H1 (cell line): ENCODE data around the gene C11orf65. TPM values are rescaled to one million over a fixed set of nuclear protein-coding genes. Genes with fewer than 3 reads are reported as not detected.

Source experiments
- CTCF ChIA-PET: fragments of 300-600 bp; sonication (Branson Sonifier 250); formaldehyde crosslinking; loops from one replicate; lab custom pipeline; 2021; ENCODE audit not compliant: partially characterized antibody; lab: Charles Lee
- POLR2A ChIA-PET: fragments of 300-600 bp; sonication (Branson Sonifier 250); formaldehyde crosslinking; loops from one replicate; lab custom pipeline; 2021; ENCODE audit warnings: inconsistent platforms; ENCODE audit not compliant: partially characterized antibody; lab: Charles Lee
- DNase-seq, 2 experiments: peaks; one replicate each; pipeline versions ENCODE4 v3.0.0 to v3.0.0-alpha.2; 2010 to 2022; ENCODE audit warnings: low spot score in 2 of 2, low read depth in 1 of 2, mixed read lengths in 1 of 2
- FAIRE-seq: peaks from 2 replicates; lab custom pipeline; 2011; peaks lifted over from hg19 to GRCh38; lab: Jason Lieb, UNC
- H2AFZ ChIP-seq: 2 replicates; pipeline ENCODE4 v1.8.1; 2012; ENCODE audit warnings: low read length, inconsistent platforms
- H2AK5ac ChIP-seq: 2 replicates; pipeline ENCODE4 v1.6.1; 2013; ENCODE audit warnings: low read depth, low read length
- H2BK120ac ChIP-seq: replicated peaks from 2 replicates; pipeline ENCODE3; 2013; ENCODE audit warnings: low read depth, low read length, inconsistent platforms
- H2BK12ac ChIP-seq: 2 replicates; pipeline ENCODE4 v1.6.1; 2013; ENCODE audit warnings: low read depth, low read length
- H2BK15ac ChIP-seq: 2 replicates; pipeline ENCODE4 v1.6.1; 2013; ENCODE audit warnings: low read length
- H2BK20ac ChIP-seq: 2 replicates; pipeline ENCODE4 v1.6.1; 2013; ENCODE audit warnings: low read length
- H2BK5ac ChIP-seq: 2 replicates; pipeline ENCODE4 v1.6.1; 2013; ENCODE audit warnings: low read depth, low read length
- H3K14ac ChIP-seq: 2 replicates; pipeline ENCODE4 v1.6.1; 2013; ENCODE audit warnings: inconsistent platforms; ENCODE audit not compliant: insufficient read length
- H3K18ac ChIP-seq: 2 replicates; pipeline ENCODE4 v1.6.1; 2013; ENCODE audit warnings: low read length; ENCODE audit errors: extremely low read depth
- H3K23ac ChIP-seq: 2 replicates; pipeline ENCODE4 v1.6.1; 2013; ENCODE audit warnings: inconsistent platforms; ENCODE audit not compliant: insufficient read length
- H3K23me2 ChIP-seq: 2 replicates; pipeline ENCODE4 v1.6.1; 2013; ENCODE audit warnings: low read depth, low read length
- H3K27ac ChIP-seq: 2 replicates; pipeline ENCODE4 v1.6.1; 2011; ENCODE audit warnings: low read depth, low read length, inconsistent platforms
- H3K27me3 ChIP-seq, 4 experiments: replicated peaks in 1 of 4; 1 replicate in 1 of 4; 2 replicates in 3 of 4; pipeline versions ENCODE4 v1.6.1 to v1.8.1; 2011 to 2013; ENCODE audit warnings: low read length in 3 of 4, mild to moderate bottlenecking in 3 of 4, inconsistent platforms in 2 of 4, mixed read lengths in 2 of 4, moderate library complexity in 1 of 4; ENCODE audit not compliant: control insufficient read depth in 3 of 4, insufficient read depth in 3 of 4; ENCODE audit errors: extremely low read depth in 1 of 4
- H3K36me3 ChIP-seq, 4 experiments: 2 replicates each; pipeline versions ENCODE4 v1.6.1 to v1.8.1; 2011 to 2013; ENCODE audit warnings: mild to moderate bottlenecking in 4 of 4, low read length in 3 of 4, moderate library complexity in 2 of 4, control low read depth in 1 of 4, inconsistent platforms in 1 of 4; ENCODE audit not compliant: insufficient read depth in 4 of 4, control insufficient read depth in 2 of 4
- H3K4ac ChIP-seq: replicated peaks from 2 replicates; pipeline ENCODE3; 2013; ENCODE audit warnings: low read length, low read depth, mixed read lengths, inconsistent platforms; ENCODE audit not compliant: insufficient read length
- H3K4me1 ChIP-seq, 4 experiments: replicated peaks in 1 of 4; 1 replicate in 1 of 4; 2 replicates in 3 of 4; pipeline versions ENCODE4 v1.6.1 to v1.8.1; 2011 to 2013; ENCODE audit warnings: low read length in 3 of 4, inconsistent platforms in 2 of 4, mixed read lengths in 1 of 4; ENCODE audit not compliant: insufficient read depth in 4 of 4, control insufficient read depth in 3 of 4
- H3K4me2 ChIP-seq, 2 experiments: 2 replicates each; pipeline versions ENCODE4 v1.6.1 to v1.8.1; 2011 to 2013; ENCODE audit warnings: low read depth in 2 of 2, low read length in 2 of 2, control low read depth in 1 of 2, inconsistent platforms in 1 of 2, mild to moderate bottlenecking in 1 of 2; ENCODE audit not compliant: insufficient read depth in 1 of 2
- H3K4me3 ChIP-seq, 4 experiments: fragments of 200-600, 300-600 bp in 1 of 4; sonication (generic), shearing (Covaris generic), sonication (Bioruptor Twin) in 1 of 4; 2 replicates each; pipeline versions ENCODE4 v1.5.1 to v1.8.1; 2011 to 2016; ENCODE audit warnings: low read length in 4 of 4, low read depth in 3 of 4, control low read depth in 2 of 4, inconsistent platforms in 2 of 4, mild to moderate bottlenecking in 2 of 4, mixed read lengths in 1 of 4, moderate library complexity in 1 of 4; ENCODE audit not compliant: insufficient read depth in 2 of 4; ENCODE audit errors: extremely low read depth in 1 of 4
- H3K56ac ChIP-seq: replicated peaks from 2 replicates; pipeline ENCODE3; 2013; ENCODE audit warnings: low read depth, mild to moderate bottlenecking, mixed read lengths, low read length, inconsistent platforms; ENCODE audit not compliant: insufficient read length
- H3K79me1 ChIP-seq: 2 replicates; pipeline ENCODE4 v1.6.1; 2013; ENCODE audit warnings: low read depth, low read length, control low read depth
- H3K79me2 ChIP-seq, 2 experiments: 2 replicates each; pipeline versions ENCODE4 v1.6.1 to v1.8.1; 2012 to 2013; ENCODE audit warnings: low read length in 2 of 2, mild to moderate bottlenecking in 2 of 2, inconsistent platforms in 1 of 2; ENCODE audit not compliant: insufficient read depth in 2 of 2, control insufficient read depth in 1 of 2
- H3K9ac ChIP-seq, 4 experiments: replicated peaks in 1 of 4; 1 replicate in 1 of 4; 2 replicates in 3 of 4; pipeline versions ENCODE4 v1.6.1 to v1.8.1; 2011 to 2013; ENCODE audit warnings: low read depth in 3 of 4, low read length in 3 of 4, control low read depth in 2 of 4, mild to moderate bottlenecking in 2 of 4, moderate library complexity in 2 of 4, inconsistent platforms in 1 of 4; ENCODE audit errors: extremely low read depth in 1 of 4
- H3K9me3 ChIP-seq, 2 experiments: 2 replicates each; pipeline versions ENCODE4 v1.6.1 to v1.8.1; 2012 to 2013; ENCODE audit warnings: mild to moderate bottlenecking in 2 of 2, moderate library complexity in 2 of 2, control low read depth in 1 of 2, inconsistent platforms in 1 of 2, low read depth in 1 of 2, low read length in 1 of 2, mixed read lengths in 1 of 2; ENCODE audit not compliant: insufficient read depth in 2 of 2
- H4K20me1 ChIP-seq, 2 experiments: replicated peaks in 1 of 2; 2 replicates each; pipeline versions ENCODE3 to v1.8.1; 2011 to 2013; ENCODE audit warnings: inconsistent platforms in 2 of 2, low read length in 2 of 2, mild to moderate bottlenecking in 1 of 2; ENCODE audit not compliant: insufficient read depth in 2 of 2, control insufficient read depth in 1 of 2
- H4K5ac ChIP-seq: 2 replicates; pipeline ENCODE4 v1.6.1; 2013; ENCODE audit warnings: low read length, low read depth, mixed read lengths, inconsistent platforms; ENCODE audit not compliant: insufficient read length
- H4K8ac ChIP-seq: 2 replicates; pipeline ENCODE4 v1.8.0; 2013; ENCODE audit warnings: mild to moderate bottlenecking, moderate library complexity, low read length, inconsistent platforms; ENCODE audit not compliant: insufficient read depth; ENCODE audit errors: extremely low read depth
- H4K91ac ChIP-seq: replicated peaks from 2 replicates; pipeline ENCODE3; 2013; ENCODE audit warnings: low read length, mixed read lengths, inconsistent platforms; ENCODE audit not compliant: insufficient read length
- BACH1 ChIP-seq: IDR thresholded peaks from 2 replicates; pipeline ENCODE4 v1.6.1; 2012; ENCODE audit warnings: low read length, improper control_type of control experiment
- CTBP2 ChIP-seq: IDR thresholded peaks from 2 replicates; pipeline ENCODE4 v1.7.0; 2011; ENCODE audit warnings: borderline replicate concordance, mild to moderate bottlenecking, moderate library complexity, mixed read lengths, low read length; ENCODE audit not compliant: insufficient read depth, insufficient read length
- KDM1A ChIP-seq: fragments of 200-600, 300-600 bp; sonication (generic); IDR thresholded peaks from 2 replicates; pipeline ENCODE4 v1.7.1; 2016; ENCODE audit warnings: mild to moderate bottlenecking, low read length, borderline replicate concordance
- KDM5A ChIP-seq: fragments of 200-600 bp; IDR thresholded peaks from 2 replicates; pipeline ENCODE4 v1.7.1; 2012; ENCODE audit warnings: mild to moderate bottlenecking, low read length, inconsistent platforms, mixed read lengths
- RAD21 ChIP-seq, 2 experiments: IDR thresholded peaks in 1 of 2; conservative IDR thresholded peaks in 1 of 2; 2 replicates each; pipeline ENCODE4 v1.6.1; 2011; ENCODE audit warnings: low read depth in 2 of 2, low read length in 2 of 2, improper control_type of control experiment in 1 of 2, inconsistent platforms in 1 of 2, mild to moderate bottlenecking in 1 of 2, moderate library complexity in 1 of 2
- SIX5 ChIP-seq: IDR thresholded peaks from 2 replicates; pipeline ENCODE4 v1.6.1; 2011; ENCODE audit warnings: mild to moderate bottlenecking, low read depth, low read length
- USF2 ChIP-seq: IDR thresholded peaks from 2 replicates; pipeline ENCODE4 v1.6.1; 2011; ENCODE audit warnings: low read length, improper control_type of control experiment
- ZNF274 ChIP-seq: IDR thresholded peaks from 2 replicates; pipeline ENCODE4 v1.7.0; 2012; ENCODE audit warnings: low read length, borderline replicate concordance; ENCODE audit errors: extremely low read depth
- WGBS, 2 experiments: shearing (Covaris generic) in 1 of 2; methylation state at CpG; one replicate each; pipeline versions ENCODE4 v1.1.6 to v1.1.7; 2013 to 2015; ENCODE audit warnings: low lambda C conversion rate in 2 of 2, mixed read lengths in 2 of 2, inconsistent platforms in 1 of 2, low coverage in 1 of 2, missing lambda C conversion rate in 1 of 2; ENCODE audit not compliant: insufficient replicate concordance in 2 of 2, insufficient coverage in 1 of 2, insufficient read length in 1 of 2; ENCODE audit errors: extremely low coverage in 1 of 2, missing lambda C conversion rate in 1 of 2; 5-methylcytosine and 5-hydroxymethylcytosine counted together
- polyA plus RNA-seq, 7 experiments: library from polyadenylated mRNA; depleted of rRNA in 3 of 7; stranded (reverse) in 5 of 7; unstranded in 2 of 7; fragments of >200 nt in 5 of 7; fragments of 200-250 nt in 2 of 7; gene quantifications; 1 replicate in 5 of 7; 2 replicates in 1 of 7; 4 replicates in 1 of 7; pipeline versions ENCODE4 v1.2.1 to v1.2.3, GENCODE V29; 2011 to 2013; ENCODE audit warnings: missing spikeins in 2 of 7, mixed read lengths in 2 of 7
- total RNA-seq: library from RNA; stranded (reverse); fragmentation: NEBNext Ultra II Directional; extraction: Animal tissue kit (Norgen Biotek cat#: 25700); gene quantifications from 2 replicates; pipeline ENCODE4 v1.2.1, GENCODE V29; 2021

Gene C11orf65
- total and polyA plus RNA-seq, 2 of the 8 experiments (the other 6 are each of a cell fraction or from before 2014, with no cell fraction given) = 0.14 to 0.22 TPM

- H3K9me3 ChIP-seq = no peaks in the 10 kb centered on the region
- no peak overlapping the region for H2AFZ ChIP-seq
- H3K23ac ChIP-seq = no peak overlapping the region
- ChIA-PET CTCF (no interaction called here), POLR2A (no interaction called here)
- H3K79me1 ChIP-seq = no peaks in the 10 kb centered on the region
- H4K5ac ChIP-seq = no peak overlapping the region
- H2BK120ac ChIP-seq = no peak overlapping the region
- H4K91ac ChIP-seq = no peak overlapping the region
- H3K4me3 ChIP-seq = peak overlapping the region in 3 of 4 experiments; percentile 44 to 83 (median 47); a peak in 4 of 8 replicates
- no peak for DNase-seq
- H3K4me2 ChIP-seq = peak overlapping the region; percentile 72 to 81
- no peak overlapping the region for H2BK12ac ChIP-seq
- H3K4ac ChIP-seq = no peak overlapping the region
- peaks cover 0 to 7% (median 2%) of the 10 kb centered on the region in 4 experiments; a peak in 6 of 7 replicates for H3K4me1 ChIP-seq
- no peaks in the 10 kb centered on the region for H3K79me2 ChIP-seq
- H3K56ac ChIP-seq = no peak overlapping the region
- no peak overlapping the region for H3K14ac ChIP-seq
- no peak overlapping the region for H2AK5ac ChIP-seq
- peaks cover 6% of the 10 kb centered on the region; the same call in 1 of the 2 replicates for H3K23me2 ChIP-seq
- WGBS, 2 experiments = 84% methylated on average over 7 of the region's 7 CpGs; no CpG with 5 or more reads in 1 of the 2 experiments
- no peak overlapping the region for H3K18ac ChIP-seq
- H2BK20ac ChIP-seq = no peak overlapping the region
- no peak overlapping the region for H3K27ac ChIP-seq
- no peaks in the 10 kb centered on the region for H3K36me3 ChIP-seq
- no peak for TF ChIP-seq BACH1
- TF ChIP-seq KDM5A = no peak
- TF ChIP-seq RAD21 (IDR thresholded peaks at IDR 0.05 in 1 of 2, conservative IDR thresholded peaks at IDR 0.05 in 1 of 2; ENCODE audit: low read depth in 2 of 2, low read length in 2 of 2) = no peak
- no peak for TF ChIP-seq KDM1A
- TF ChIP-seq ZNF274 = no peak
- no peak for TF ChIP-seq USF2
- TF ChIP-seq CTBP2 = no peak
- no peak for TF ChIP-seq SIX5
- TF ChIP-seq, all 59 proteins: peak for 0
- H2BK5ac ChIP-seq = no peak overlapping the region; the same call in 1 of the 2 replicates
- no peak overlapping the region; a peak in 1 of 7 replicates for H3K9ac ChIP-seq
- no peak for FAIRE-seq
- no peaks in the 10 kb centered on the region for H4K20me1 ChIP-seq
- no peak overlapping the region for H2BK15ac ChIP-seq
- peaks cover 0 to 6% (median 2%) of the 10 kb centered on the region in 4 experiments; a peak in 3 of 7 replicates for H3K27me3 ChIP-seq
- H4K8ac ChIP-seq = no peak overlapping the region
These were observed 29.4 kb upstream of the C11orf65 start for GRCh38 chr11:108496643-108497256.
